HL-60 (cell line): ENCODE data around the gene FKTN.

Source experiments
- DNase-seq, 2 experiments: peaks; one replicate each; pipeline ENCODE4 v3.0.0-alpha.2; 2010 to 2020; ENCODE audit warnings: low read depth in 1 of 2, low spot score in 1 of 2
- H3K27ac ChIP-seq: fragments of 250-450 bp; sonication (Bioruptor Pico); replicated peaks from 2 replicates; pipeline ENCODE4 v1.5.1; 2020; ENCODE audit warnings: mild to moderate bottlenecking, moderate library complexity
- H3K27me3 ChIP-seq: fragments of 250-450 bp; sonication (Bioruptor Pico); 2 replicates; pipeline ENCODE4 v1.5.1; 2021; ENCODE audit warnings: mild to moderate bottlenecking, moderate library complexity; ENCODE audit not compliant: insufficient read depth, poor library complexity, severe bottlenecking
- H3K4me3 ChIP-seq: replicated peaks from 2 replicates; pipeline ENCODE4 v1.5.1; 2011; ENCODE audit warnings: mild to moderate bottlenecking, control low read depth, low read length; ENCODE audit not compliant: insufficient read depth
- GABPA ChIP-seq: IDR thresholded peaks from 2 replicates; pipeline ENCODE4 v1.6.1; 2012; ENCODE audit warnings: low read depth
- POLR2AphosphoS5 ChIP-seq: IDR thresholded peaks from 2 replicates; pipeline ENCODE4 v1.6.1; 2012; ENCODE audit warnings: low read depth
- SPI1 ChIP-seq: IDR thresholded peaks from 2 replicates; pipeline ENCODE4 v1.6.1; 2012; ENCODE audit warnings: low read depth, mild to moderate bottlenecking, borderline replicate concordance
- TF ChIP-seq, protein P1 (sequence below): IDR thresholded peaks from 2 replicates; pipeline ENCODE4 v1.6.1; 2012; ENCODE audit warnings: low read depth; ENCODE audit not compliant: insufficient replicate concordance
- TF ChIP-seq, protein P2 (sequence below): IDR thresholded peaks from one replicate; pipeline ENCODE4 v1.5.1; 2011; ENCODE audit warnings: low read length, control low read depth, inconsistent platforms; ENCODE audit not compliant: insufficient read depth

FKTN gene

DNA sequence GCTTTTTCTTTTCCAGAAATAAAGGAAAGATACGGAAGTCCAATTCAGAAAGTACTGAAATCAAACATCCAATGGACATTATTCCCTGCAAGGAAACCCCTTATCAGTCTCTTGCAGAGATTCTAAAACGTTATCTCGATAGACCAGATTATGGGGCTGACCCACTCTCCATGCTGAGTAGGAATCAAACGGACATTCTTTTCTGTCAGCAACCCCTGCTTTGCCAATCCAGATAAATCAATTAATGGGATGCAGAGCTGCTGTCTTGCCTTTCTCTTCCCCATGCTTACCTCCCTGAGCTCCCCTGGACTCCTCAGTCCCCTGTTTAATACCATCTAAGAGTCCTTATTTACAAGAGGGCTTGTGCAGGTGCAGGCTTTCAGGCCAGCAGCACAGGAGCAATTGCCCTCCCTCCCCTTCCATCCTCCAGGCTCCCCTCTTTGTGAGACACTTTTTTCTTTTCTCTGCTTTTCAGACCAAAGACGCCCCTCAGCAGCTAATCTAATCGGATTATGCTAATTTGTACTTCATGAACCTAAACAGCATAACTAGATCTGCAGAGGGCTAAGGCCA lies 118.5 kb downstream of the FKTN start:
- Histone ChIP-seq H3K27me3 (no peaks in the 10 kb centered on the region), H3K4me3 (no peak overlapping the region), H3K27ac (no peak overlapping the region)
- no peak for DNase-seq
- TF ChIP-seq SPI1 (no peak), POLR2AphosphoS5 (no peak), GABPA (no peak)
- TF ChIP-seq, protein P1, sequence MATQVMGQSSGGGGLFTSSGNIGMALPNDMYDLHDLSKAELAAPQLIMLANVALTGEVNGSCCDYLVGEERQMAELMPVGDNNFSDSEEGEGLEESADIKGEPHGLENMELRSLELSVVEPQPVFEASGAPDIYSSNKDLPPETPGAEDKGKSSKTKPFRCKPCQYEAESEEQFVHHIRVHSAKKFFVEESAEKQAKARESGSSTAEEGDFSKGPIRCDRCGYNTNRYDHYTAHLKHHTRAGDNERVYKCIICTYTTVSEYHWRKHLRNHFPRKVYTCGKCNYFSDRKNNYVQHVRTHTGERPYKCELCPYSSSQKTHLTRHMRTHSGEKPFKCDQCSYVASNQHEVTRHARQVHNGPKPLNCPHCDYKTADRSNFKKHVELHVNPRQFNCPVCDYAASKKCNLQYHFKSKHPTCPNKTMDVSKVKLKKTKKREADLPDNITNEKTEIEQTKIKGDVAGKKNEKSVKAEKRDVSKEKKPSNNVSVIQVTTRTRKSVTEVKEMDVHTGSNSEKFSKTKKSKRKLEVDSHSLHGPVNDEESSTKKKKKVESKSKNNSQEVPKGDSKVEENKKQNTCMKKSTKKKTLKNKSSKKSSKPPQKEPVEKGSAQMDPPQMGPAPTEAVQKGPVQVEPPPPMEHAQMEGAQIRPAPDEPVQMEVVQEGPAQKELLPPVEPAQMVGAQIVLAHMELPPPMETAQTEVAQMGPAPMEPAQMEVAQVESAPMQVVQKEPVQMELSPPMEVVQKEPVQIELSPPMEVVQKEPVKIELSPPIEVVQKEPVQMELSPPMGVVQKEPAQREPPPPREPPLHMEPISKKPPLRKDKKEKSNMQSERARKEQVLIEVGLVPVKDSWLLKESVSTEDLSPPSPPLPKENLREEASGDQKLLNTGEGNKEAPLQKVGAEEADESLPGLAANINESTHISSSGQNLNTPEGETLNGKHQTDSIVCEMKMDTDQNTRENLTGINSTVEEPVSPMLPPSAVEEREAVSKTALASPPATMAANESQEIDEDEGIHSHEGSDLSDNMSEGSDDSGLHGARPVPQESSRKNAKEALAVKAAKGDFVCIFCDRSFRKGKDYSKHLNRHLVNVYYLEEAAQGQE, result no peak
- TF ChIP-seq, protein P2, sequence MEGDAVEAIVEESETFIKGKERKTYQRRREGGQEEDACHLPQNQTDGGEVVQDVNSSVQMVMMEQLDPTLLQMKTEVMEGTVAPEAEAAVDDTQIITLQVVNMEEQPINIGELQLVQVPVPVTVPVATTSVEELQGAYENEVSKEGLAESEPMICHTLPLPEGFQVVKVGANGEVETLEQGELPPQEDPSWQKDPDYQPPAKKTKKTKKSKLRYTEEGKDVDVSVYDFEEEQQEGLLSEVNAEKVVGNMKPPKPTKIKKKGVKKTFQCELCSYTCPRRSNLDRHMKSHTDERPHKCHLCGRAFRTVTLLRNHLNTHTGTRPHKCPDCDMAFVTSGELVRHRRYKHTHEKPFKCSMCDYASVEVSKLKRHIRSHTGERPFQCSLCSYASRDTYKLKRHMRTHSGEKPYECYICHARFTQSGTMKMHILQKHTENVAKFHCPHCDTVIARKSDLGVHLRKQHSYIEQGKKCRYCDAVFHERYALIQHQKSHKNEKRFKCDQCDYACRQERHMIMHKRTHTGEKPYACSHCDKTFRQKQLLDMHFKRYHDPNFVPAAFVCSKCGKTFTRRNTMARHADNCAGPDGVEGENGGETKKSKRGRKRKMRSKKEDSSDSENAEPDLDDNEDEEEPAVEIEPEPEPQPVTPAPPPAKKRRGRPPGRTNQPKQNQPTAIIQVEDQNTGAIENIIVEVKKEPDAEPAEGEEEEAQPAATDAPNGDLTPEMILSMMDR, result no peak

DNA sequence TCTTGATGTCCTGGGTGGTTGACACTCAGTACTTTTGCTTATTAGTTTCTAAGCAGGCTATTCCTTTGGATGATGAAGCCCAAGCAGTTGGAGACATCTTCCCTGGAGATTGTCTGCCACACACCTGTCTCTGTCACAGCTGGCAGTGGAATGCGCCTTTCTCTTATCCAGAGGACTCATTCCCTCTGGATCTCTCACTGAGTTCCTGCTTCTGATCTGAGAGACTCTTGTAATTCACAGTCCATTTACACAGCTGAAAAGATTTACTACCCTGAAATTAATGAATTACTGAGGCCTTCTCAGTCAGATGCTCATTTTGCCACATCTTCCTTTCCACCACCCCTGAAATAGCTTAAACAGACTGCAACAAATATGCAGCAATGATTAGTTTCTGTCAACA lies 120.2 kb downstream of the FKTN start:
- Histone ChIP-seq H3K4me3 (no peak overlapping the region), H3K27me3 (no peaks in the 10 kb centered on the region), H3K27ac (no peak overlapping the region)
- no peak for DNase-seq
- TF ChIP-seq, protein P1, result no peak
- TF ChIP-seq, protein P2, result no peak
- TF ChIP-seq POLR2AphosphoS5, result no peak
- TF ChIP-seq SPI1, result no peak
- no peak for TF ChIP-seq GABPA

DNA sequence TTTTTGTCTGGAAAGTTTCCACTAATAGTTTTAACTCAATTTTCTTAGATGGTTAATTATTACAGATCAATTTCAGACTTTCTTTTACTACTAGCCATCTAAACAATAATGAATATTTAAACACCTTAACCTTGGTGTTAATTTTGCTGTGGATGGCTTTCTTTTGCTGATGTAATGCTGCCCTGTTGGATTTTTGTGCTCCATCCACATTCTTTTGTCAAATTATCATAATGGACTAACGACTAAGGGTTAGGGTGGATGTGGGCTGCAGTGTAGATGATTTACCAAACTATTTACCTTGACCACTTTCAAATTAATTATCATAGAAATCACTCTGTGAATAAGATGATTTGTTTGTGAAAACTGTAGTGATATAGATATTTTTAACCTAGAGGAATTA lies 120.8 kb downstream of the FKTN start:
- TF ChIP-seq, protein P2, result no peak
- TF ChIP-seq, protein P1, result no peak
- TF ChIP-seq GABPA (no peak), POLR2AphosphoS5 (no peak), SPI1 (no peak)
- no peak for DNase-seq
- Histone ChIP-seq H3K27ac (no peak overlapping the region), H3K4me3 (no peak overlapping the region), H3K27me3 (no peaks in the 10 kb centered on the region)
